GM23338 (cell line): ENCODE data around the gene BTBD18.

Experiments
- CREB1 ChIP-seq: fragments of 250-450 bp; sonication (Bioruptor Pico); IDR thresholded peaks from 2 replicates; pipeline ENCODE4 v1.5.0; 2020; ENCODE audit warnings: low read depth, mild to moderate bottlenecking, moderate library complexity
- EZH2 ChIP-seq: fragments of 200-600 bp; sonication (generic); IDR thresholded peaks from one replicate; pipeline ENCODE4 v1.8.0; 2017; ENCODE audit warnings: antibody characterized with exemption, mild to moderate bottlenecking, low read depth; ENCODE audit not compliant: unreplicated experiment
- EZH2phosphoT487 ChIP-seq: fragments of 200-600 bp; sonication (generic); IDR thresholded peaks from one replicate; pipeline ENCODE4 v1.8.1; 2018; ENCODE audit warnings: antibody characterized with exemption; ENCODE audit not compliant: unreplicated experiment
- JUNB ChIP-seq: IDR thresholded peaks from one replicate; pipeline ENCODE4 v1.6.1; 2016; ENCODE audit warnings: antibody characterized with exemption; ENCODE audit not compliant: unreplicated experiment
- NANOG ChIP-seq: IDR thresholded peaks from 2 replicates; pipeline ENCODE4 v1.6.1; 2016; ENCODE audit warnings: antibody characterized with exemption, borderline replicate concordance
- POLR2AphosphoS5 ChIP-seq: IDR thresholded peaks from 2 replicates; pipeline ENCODE4 v1.6.1; 2016; ENCODE audit warnings: antibody characterized with exemption, low read depth
- STAT1 ChIP-seq: IDR thresholded peaks from one replicate; pipeline ENCODE4 v1.6.1; 2016; ENCODE audit warnings: antibody characterized with exemption; ENCODE audit not compliant: unreplicated experiment
- ZNF114 ChIP-seq: fragments of 250-450 bp; sonication (Bioruptor Pico); IDR thresholded peaks from 2 replicates; pipeline ENCODE4 v1.5.0; 2020; ENCODE audit warnings: mild to moderate bottlenecking, moderate library complexity
- ZNF331 ChIP-seq: fragments of 250-450 bp; sonication (Bioruptor Pico); IDR thresholded peaks from 2 replicates; pipeline ENCODE4 v1.5.0; 2020; ENCODE audit warnings: low read depth, mild to moderate bottlenecking, moderate library complexity
- TF ChIP-seq, protein P1 (sequence below), 2 experiments: fragments of 200-600 bp in 1 of 2; sonication (generic) in 1 of 2; conservative IDR thresholded peaks; 2 replicates each; pipeline versions ENCODE4 v1.5.1 to v1.6.1; 2016 to 2017; ENCODE audit warnings: antibody characterized with exemption in 2 of 2, low read depth in 2 of 2, mild to moderate bottlenecking in 2 of 2, moderate library complexity in 1 of 2
- TF ChIP-seq, protein P2 (sequence below): IDR thresholded peaks from one replicate; pipeline ENCODE4 v1.6.1; 2018; ENCODE audit warnings: antibody characterized with exemption; ENCODE audit not compliant: unreplicated experiment
- TF ChIP-seq, protein P3 (sequence below): fragments of 250-450 bp; sonication (Bioruptor Pico); IDR thresholded peaks from 2 replicates; pipeline ENCODE4 v1.5.0; 2020; ENCODE audit warnings: mild to moderate bottlenecking, moderate library complexity
- TF ChIP-seq, protein P4 (sequence below): IDR thresholded peaks from 2 replicates; pipeline ENCODE4 v1.6.1; 2016; ENCODE audit warnings: antibody characterized with exemption

DNA sequence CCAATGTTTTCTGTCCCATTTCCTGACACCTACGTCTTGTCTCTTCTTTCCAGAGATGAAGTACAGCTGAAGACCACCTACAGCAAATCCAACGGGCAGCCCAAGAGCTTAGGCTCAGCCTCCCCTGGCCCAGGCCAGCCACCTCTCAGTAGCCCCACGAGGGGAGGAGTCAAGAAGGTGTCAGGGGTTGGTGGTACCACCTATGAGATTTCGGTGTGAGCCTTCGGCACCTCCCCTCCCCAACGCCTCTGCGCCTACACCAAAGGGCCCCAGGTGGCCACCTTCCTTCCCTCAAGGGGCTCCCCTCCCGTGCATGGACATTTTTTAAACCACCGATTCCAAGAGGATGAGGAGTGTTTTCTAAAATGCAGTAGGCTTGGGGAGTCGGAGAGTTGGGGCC, 51.8 kb downstream of the BTBD18 start:
- TF ChIP-seq, protein P1, sequence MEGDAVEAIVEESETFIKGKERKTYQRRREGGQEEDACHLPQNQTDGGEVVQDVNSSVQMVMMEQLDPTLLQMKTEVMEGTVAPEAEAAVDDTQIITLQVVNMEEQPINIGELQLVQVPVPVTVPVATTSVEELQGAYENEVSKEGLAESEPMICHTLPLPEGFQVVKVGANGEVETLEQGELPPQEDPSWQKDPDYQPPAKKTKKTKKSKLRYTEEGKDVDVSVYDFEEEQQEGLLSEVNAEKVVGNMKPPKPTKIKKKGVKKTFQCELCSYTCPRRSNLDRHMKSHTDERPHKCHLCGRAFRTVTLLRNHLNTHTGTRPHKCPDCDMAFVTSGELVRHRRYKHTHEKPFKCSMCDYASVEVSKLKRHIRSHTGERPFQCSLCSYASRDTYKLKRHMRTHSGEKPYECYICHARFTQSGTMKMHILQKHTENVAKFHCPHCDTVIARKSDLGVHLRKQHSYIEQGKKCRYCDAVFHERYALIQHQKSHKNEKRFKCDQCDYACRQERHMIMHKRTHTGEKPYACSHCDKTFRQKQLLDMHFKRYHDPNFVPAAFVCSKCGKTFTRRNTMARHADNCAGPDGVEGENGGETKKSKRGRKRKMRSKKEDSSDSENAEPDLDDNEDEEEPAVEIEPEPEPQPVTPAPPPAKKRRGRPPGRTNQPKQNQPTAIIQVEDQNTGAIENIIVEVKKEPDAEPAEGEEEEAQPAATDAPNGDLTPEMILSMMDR (conservative IDR thresholded peaks at IDR 0.05; ENCODE audit: low read depth in 2 of 2), result no peak
- TF ChIP-seq EZH2, result no peak
- TF ChIP-seq ZNF114 (CRISPR knock-in tag), result no peak
- TF ChIP-seq, protein P2, sequence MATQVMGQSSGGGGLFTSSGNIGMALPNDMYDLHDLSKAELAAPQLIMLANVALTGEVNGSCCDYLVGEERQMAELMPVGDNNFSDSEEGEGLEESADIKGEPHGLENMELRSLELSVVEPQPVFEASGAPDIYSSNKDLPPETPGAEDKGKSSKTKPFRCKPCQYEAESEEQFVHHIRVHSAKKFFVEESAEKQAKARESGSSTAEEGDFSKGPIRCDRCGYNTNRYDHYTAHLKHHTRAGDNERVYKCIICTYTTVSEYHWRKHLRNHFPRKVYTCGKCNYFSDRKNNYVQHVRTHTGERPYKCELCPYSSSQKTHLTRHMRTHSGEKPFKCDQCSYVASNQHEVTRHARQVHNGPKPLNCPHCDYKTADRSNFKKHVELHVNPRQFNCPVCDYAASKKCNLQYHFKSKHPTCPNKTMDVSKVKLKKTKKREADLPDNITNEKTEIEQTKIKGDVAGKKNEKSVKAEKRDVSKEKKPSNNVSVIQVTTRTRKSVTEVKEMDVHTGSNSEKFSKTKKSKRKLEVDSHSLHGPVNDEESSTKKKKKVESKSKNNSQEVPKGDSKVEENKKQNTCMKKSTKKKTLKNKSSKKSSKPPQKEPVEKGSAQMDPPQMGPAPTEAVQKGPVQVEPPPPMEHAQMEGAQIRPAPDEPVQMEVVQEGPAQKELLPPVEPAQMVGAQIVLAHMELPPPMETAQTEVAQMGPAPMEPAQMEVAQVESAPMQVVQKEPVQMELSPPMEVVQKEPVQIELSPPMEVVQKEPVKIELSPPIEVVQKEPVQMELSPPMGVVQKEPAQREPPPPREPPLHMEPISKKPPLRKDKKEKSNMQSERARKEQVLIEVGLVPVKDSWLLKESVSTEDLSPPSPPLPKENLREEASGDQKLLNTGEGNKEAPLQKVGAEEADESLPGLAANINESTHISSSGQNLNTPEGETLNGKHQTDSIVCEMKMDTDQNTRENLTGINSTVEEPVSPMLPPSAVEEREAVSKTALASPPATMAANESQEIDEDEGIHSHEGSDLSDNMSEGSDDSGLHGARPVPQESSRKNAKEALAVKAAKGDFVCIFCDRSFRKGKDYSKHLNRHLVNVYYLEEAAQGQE, result no peak
- no peak for TF ChIP-seq STAT1
- TF ChIP-seq POLR2AphosphoS5, result no peak
- no peak for TF ChIP-seq EZH2phosphoT487
- TF ChIP-seq CREB1 (CRISPR knock-in tag), result no peak
- TF ChIP-seq, protein P3, sequence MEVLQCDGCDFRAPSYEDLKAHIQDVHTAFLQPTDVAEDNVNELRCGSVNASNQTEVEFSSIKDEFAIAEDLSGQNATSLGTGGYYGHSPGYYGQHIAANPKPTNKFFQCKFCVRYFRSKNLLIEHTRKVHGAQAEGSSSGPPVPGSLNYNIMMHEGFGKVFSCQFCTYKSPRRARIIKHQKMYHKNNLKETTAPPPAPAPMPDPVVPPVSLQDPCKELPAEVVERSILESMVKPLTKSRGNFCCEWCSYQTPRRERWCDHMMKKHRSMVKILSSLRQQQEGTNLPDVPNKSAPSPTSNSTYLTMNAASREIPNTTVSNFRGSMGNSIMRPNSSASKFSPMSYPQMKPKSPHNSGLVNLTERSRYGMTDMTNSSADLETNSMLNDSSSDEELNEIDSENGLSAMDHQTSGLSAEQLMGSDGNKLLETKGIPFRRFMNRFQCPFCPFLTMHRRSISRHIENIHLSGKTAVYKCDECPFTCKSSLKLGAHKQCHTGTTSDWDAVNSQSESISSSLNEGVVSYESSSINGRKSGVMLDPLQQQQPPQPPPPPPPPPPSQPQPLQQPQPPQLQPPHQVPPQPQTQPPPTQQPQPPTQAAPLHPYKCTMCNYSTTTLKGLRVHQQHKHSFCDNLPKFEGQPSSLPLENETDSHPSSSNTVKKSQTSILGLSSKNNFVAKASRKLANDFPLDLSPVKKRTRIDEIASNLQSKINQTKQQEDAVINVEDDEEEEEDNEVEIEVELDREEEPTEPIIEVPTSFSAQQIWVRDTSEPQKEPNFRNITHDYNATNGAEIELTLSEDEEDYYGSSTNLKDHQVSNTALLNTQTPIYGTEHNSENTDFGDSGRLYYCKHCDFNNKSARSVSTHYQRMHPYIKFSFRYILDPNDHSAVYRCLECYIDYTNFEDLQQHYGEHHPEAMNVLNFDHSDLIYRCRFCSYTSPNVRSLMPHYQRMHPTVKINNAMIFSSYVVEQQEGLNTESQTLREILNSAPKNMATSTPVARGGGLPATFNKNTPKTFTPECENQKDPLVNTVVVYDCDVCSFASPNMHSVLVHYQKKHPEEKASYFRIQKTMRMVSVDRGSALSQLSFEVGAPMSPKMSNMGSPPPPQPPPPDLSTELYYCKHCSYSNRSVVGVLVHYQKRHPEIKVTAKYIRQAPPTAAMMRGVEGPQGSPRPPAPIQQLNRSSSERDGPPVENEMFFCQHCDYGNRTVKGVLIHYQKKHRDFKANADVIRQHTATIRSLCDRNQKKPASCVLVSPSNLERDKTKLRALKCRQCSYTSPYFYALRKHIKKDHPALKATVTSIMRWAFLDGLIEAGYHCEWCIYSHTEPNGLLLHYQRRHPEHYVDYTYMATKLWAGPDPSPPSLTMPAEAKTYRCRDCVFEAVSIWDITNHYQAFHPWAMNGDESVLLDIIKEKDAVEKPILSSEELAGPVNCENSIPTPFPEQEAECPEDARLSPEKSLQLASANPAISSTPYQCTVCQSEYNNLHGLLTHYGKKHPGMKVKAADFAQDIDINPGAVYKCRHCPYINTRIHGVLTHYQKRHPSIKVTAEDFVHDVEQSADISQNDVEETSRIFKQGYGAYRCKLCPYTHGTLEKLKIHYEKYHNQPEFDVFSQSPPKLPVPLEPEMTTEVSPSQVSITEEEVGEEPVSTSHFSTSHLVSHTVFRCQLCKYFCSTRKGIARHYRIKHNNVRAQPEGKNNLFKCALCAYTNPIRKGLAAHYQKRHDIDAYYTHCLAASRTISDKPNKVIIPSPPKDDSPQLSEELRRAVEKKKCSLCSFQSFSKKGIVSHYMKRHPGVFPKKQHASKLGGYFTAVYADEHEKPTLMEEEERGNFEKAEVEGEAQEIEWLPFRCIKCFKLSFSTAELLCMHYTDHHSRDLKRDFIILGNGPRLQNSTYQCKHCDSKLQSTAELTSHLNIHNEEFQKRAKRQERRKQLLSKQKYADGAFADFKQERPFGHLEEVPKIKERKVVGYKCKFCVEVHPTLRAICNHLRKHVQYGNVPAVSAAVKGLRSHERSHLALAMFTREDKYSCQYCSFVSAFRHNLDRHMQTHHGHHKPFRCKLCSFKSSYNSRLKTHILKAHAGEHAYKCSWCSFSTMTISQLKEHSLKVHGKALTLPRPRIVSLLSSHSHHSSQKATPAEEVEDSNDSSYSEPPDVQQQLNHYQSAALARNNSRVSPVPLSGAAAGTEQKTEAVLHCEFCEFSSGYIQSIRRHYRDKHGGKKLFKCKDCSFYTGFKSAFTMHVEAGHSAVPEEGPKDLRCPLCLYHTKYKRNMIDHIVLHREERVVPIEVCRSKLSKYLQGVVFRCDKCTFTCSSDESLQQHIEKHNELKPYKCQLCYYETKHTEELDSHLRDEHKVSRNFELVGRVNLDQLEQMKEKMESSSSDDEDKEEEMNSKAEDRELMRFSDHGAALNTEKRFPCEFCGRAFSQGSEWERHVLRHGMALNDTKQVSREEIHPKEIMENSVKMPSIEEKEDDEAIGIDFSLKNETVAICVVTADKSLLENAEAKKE, result no peak
- TF ChIP-seq, protein P4, sequence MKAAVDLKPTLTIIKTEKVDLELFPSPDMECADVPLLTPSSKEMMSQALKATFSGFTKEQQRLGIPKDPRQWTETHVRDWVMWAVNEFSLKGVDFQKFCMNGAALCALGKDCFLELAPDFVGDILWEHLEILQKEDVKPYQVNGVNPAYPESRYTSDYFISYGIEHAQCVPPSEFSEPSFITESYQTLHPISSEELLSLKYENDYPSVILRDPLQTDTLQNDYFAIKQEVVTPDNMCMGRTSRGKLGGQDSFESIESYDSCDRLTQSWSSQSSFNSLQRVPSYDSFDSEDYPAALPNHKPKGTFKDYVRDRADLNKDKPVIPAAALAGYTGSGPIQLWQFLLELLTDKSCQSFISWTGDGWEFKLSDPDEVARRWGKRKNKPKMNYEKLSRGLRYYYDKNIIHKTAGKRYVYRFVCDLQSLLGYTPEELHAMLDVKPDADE, result no peak
- TF ChIP-seq JUNB, result no peak
- TF ChIP-seq ZNF331, result no peak
- TF ChIP-seq NANOG, result no peak
